HepG2 (cell line): ENCODE measurements around the gene GADD45B. TPM values are rescaled to one million over a fixed set of nuclear protein-coding genes. Genes with fewer than 3 reads are reported as not detected.

Experiments
- ARID5B ChIP-seq: IDR thresholded peaks from 2 replicates; pipeline ENCODE4 v1.4.0; 2020; ENCODE audit warnings: mild to moderate bottlenecking, missing genetic modification reagents
- CBX2 ChIP-seq, 2 experiments: fragments of 200-600 bp in 1 of 2; sonication (generic); formaldehyde crosslinking in 1 of 2; IDR thresholded peaks; 2 replicates each; pipeline versions ENCODE4 v1.7.0 to v1.8.1; 2018 to 2022; ENCODE audit warnings: low read depth in 2 of 2, low read length in 1 of 2, mild to moderate bottlenecking in 1 of 2, missing genetic modification reagents in 1 of 2
- LCORL ChIP-seq, 2 experiments: fragments of 450-650 bp in 1 of 2; sonication (generic) in 1 of 2; formaldehyde crosslinking in 1 of 2; IDR thresholded peaks; 2 replicates each; pipeline versions ENCODE4 v1.5.0 to v1.6.1; 2017 to 2020; ENCODE audit warnings: antibody characterized with exemption in 1 of 2, missing genetic modification reagents in 1 of 2
- MTF2 ChIP-seq: sonication (generic); formaldehyde crosslinking; IDR thresholded peaks from 2 replicates; pipeline ENCODE4 v1.5.0; 2020; ENCODE audit warnings: missing genetic modification reagents, borderline replicate concordance
- NAIF1 ChIP-seq: sonication (generic); formaldehyde crosslinking; IDR thresholded peaks from 2 replicates; pipeline ENCODE4 v1.5.0; 2020; ENCODE audit warnings: mild to moderate bottlenecking, missing genetic modification reagents, borderline replicate concordance
- SP140L ChIP-seq: sonication (generic); formaldehyde crosslinking; IDR thresholded peaks from 2 replicates; pipeline ENCODE4 v1.4.0; 2020; ENCODE audit warnings: missing genetic modification reagents, borderline replicate concordance
- TBX3 ChIP-seq: fragments of 450-650 bp; IDR thresholded peaks from 2 replicates; pipeline ENCODE4 v1.6.1; 2017; ENCODE audit warnings: antibody characterized with exemption, mild to moderate bottlenecking, inconsistent platforms, borderline replicate concordance
- ZBTB33 ChIP-seq: sonication (generic); formaldehyde crosslinking; IDR thresholded peaks from 2 replicates; pipeline ENCODE4 v1.4.0; 2020; ENCODE audit warnings: missing genetic modification reagents
- polyA plus RNA-seq, 8 experiments: library from polyadenylated mRNA; depleted of rRNA in 3 of 8; stranded (reverse) in 7 of 8; unstranded in 1 of 8; fragments of >200 nt; fragmentation: Illumina TruSeq in 4 of 8; extraction: Trizol in 4 of 8; gene quantifications; 2 replicates each; pipeline versions ENCODE4 v1.2.1 to v1.2.3, GENCODE V29; 2011 to 2016; ENCODE audit warnings: low read depth in 4 of 8, missing spikeins in 1 of 8, mixed read lengths in 1 of 8; ENCODE audit not compliant: insufficient read depth in 1 of 8
- total RNA-seq, 5 experiments: library from RNA; depleted of rRNA; stranded (reverse); fragments of >200 nt; fragmentation: Illumina TruSeq; extraction: Trizol; gene quantifications; 2 replicates each; pipeline ENCODE4 v1.2.3, GENCODE V29; 2016; ENCODE audit warnings: low read depth in 1 of 5
- TF ChIP-seq, protein P1 (sequence below): IDR thresholded peaks from 2 replicates; pipeline ENCODE4 v1.6.1; 2016; ENCODE audit warnings: low read depth, missing genetic modification reagents, missing compliant biosample characterization
- TF ChIP-seq, protein P2 (sequence below): sonication (generic); formaldehyde crosslinking; IDR thresholded peaks from 2 replicates; pipeline ENCODE4 v1.8.0; 2022; ENCODE audit warnings: missing genetic modification reagents, mild to moderate bottlenecking, borderline replicate concordance
- TF ChIP-seq, protein P3 (sequence below): sonication (generic); formaldehyde crosslinking; IDR thresholded peaks from 2 replicates; pipeline ENCODE4 v1.5.0; 2020; ENCODE audit warnings: mild to moderate bottlenecking, missing genetic modification reagents

GADD45B gene
- total and polyA plus RNA-seq, 2 of the 13 experiments (the other 11 are each of a cell fraction or from before 2014, with no cell fraction given) = 4.6 to 34.1 TPM

DNA sequence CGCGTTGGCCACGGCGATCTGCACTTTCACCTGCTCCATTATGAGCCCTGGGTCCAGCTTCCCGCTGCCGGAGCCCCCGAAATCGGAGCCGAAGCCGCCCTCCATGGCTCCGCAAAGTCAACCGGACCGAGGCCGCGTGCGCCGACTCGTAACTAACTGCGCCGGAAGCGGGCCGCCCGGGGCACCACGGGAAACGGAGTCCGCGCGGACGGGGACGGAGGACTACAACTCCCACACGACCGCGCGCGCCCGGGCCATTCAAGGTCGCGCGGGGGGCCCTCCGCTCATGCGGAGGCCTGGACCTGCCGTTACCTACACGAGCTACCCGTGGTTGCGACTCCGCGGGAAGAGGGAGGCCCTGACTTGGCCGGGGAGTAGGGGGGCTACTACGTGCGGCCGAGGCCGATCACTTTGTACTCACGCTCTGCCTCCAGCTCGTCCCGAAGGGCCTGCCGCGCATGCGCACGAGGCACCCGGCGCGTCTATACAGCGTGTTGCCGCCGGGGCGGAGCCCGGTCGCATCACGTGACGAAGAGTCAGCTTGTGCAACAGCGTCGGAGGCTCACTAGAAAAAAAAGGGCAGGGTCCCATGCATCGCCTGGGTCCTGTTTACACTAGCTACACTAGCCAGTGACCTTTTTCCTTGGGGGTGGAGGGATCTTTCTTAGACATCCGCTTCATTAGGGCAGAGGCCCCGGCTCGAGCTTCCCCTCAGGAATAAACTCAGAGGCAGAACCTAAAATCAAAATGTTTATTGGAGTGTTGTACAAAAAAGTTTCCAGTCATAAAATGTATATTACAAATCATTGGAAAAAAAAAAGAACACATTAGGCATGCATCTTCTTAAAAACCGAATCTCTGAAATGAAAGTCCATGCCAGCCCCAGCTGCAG is 48.3 kb upstream of the GADD45B start, which contains the start of gene TIMM13 (continued):
- TF ChIP-seq, protein P1, sequence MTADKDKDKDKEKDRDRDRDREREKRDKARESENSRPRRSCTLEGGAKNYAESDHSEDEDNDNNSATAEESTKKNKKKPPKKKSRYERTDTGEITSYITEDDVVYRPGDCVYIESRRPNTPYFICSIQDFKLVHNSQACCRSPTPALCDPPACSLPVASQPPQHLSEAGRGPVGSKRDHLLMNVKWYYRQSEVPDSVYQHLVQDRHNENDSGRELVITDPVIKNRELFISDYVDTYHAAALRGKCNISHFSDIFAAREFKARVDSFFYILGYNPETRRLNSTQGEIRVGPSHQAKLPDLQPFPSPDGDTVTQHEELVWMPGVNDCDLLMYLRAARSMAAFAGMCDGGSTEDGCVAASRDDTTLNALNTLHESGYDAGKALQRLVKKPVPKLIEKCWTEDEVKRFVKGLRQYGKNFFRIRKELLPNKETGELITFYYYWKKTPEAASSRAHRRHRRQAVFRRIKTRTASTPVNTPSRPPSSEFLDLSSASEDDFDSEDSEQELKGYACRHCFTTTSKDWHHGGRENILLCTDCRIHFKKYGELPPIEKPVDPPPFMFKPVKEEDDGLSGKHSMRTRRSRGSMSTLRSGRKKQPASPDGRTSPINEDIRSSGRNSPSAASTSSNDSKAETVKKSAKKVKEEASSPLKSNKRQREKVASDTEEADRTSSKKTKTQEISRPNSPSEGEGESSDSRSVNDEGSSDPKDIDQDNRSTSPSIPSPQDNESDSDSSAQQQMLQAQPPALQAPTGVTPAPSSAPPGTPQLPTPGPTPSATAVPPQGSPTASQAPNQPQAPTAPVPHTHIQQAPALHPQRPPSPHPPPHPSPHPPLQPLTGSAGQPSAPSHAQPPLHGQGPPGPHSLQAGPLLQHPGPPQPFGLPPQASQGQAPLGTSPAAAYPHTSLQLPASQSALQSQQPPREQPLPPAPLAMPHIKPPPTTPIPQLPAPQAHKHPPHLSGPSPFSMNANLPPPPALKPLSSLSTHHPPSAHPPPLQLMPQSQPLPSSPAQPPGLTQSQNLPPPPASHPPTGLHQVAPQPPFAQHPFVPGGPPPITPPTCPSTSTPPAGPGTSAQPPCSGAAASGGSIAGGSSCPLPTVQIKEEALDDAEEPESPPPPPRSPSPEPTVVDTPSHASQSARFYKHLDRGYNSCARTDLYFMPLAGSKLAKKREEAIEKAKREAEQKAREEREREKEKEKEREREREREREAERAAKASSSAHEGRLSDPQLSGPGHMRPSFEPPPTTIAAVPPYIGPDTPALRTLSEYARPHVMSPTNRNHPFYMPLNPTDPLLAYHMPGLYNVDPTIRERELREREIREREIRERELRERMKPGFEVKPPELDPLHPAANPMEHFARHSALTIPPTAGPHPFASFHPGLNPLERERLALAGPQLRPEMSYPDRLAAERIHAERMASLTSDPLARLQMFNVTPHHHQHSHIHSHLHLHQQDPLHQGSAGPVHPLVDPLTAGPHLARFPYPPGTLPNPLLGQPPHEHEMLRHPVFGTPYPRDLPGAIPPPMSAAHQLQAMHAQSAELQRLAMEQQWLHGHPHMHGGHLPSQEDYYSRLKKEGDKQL (CRISPR knock-in tag) = 0 out of 2 replicates have a peak, but pooled peaks have one; percentile 11
- peak; percentile 60 for TF ChIP-seq ARID5B
- peak; percentile 77 for TF ChIP-seq LCORL (IDR thresholded peaks at IDR 0.05)
- TF ChIP-seq LCORL (CRISPR knock-in tag; IDR thresholded peaks at IDR 0.05) = peak; percentile 63
- TF ChIP-seq SP140L (CRISPR knock-in tag) = 0 out of 2 replicates have a peak, but pooled peaks have one; percentile 5
- no peak for TF ChIP-seq NAIF1 (CRISPR knock-in tag)
- TF ChIP-seq, protein P2, sequence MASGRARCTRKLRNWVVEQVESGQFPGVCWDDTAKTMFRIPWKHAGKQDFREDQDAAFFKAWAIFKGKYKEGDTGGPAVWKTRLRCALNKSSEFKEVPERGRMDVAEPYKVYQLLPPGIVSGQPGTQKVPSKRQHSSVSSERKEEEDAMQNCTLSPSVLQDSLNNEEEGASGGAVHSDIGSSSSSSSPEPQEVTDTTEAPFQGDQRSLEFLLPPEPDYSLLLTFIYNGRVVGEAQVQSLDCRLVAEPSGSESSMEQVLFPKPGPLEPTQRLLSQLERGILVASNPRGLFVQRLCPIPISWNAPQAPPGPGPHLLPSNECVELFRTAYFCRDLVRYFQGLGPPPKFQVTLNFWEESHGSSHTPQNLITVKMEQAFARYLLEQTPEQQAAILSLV (CRISPR knock-in tag) = peak; percentile 62; the same call in 1 of the 2 replicates
- TF ChIP-seq, protein P3, sequence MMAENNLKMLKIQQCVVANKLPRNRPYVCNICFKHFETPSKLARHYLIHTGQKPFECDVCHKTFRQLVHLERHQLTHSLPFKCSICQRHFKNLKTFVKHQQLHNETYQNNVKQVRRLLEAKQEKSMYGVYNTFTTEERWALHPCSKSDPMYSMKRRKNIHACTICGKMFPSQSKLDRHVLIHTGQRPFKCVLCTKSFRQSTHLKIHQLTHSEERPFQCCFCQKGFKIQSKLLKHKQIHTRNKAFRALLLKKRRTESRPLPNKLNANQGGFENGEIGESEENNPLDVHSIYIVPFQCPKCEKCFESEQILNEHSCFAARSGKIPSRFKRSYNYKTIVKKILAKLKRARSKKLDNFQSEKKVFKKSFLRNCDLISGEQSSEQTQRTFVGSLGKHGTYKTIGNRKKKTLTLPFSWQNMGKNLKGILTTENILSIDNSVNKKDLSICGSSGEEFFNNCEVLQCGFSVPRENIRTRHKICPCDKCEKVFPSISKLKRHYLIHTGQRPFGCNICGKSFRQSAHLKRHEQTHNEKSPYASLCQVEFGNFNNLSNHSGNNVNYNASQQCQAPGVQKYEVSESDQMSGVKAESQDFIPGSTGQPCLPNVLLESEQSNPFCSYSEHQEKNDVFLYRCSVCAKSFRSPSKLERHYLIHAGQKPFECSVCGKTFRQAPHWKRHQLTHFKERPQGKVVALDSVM (CRISPR knock-in tag) = no peak
- TF ChIP-seq TBX3 = no peak
- TF ChIP-seq ZBTB33 (CRISPR knock-in tag) = peak; percentile 32
- no peak for TF ChIP-seq CBX2 (IDR thresholded peaks at IDR 0.05; ENCODE audit: low read depth, low read length)
- TF ChIP-seq CBX2 (CRISPR knock-in tag; IDR thresholded peaks at IDR 0.05; ENCODE audit: low read depth) = no peak
- TF ChIP-seq MTF2 = no peak
